HepG2 (cell line): ENCODE results near the gene SPIN1.

ENCODE experiments used
- MLXIP ChIP-seq: sonication (generic); formaldehyde crosslinking; IDR thresholded peaks from 2 replicates; pipeline ENCODE4 v1.9.0; 2021; ENCODE audit warnings: missing genetic modification reagents, borderline replicate concordance
- NPAS2 ChIP-seq: sonication (generic); formaldehyde crosslinking; IDR thresholded peaks from 2 replicates; pipeline ENCODE4 v1.8.0; 2022; ENCODE audit warnings: mild to moderate bottlenecking, missing genetic modification reagents, borderline replicate concordance
- PBX3 ChIP-seq: sonication (generic); formaldehyde crosslinking; IDR thresholded peaks from 2 replicates; pipeline ENCODE4 v1.8.1; 2023; ENCODE audit warnings: missing genetic modification reagents, inconsistent platforms, borderline replicate concordance
- ZBTB34 ChIP-seq: sonication (generic); formaldehyde crosslinking; IDR thresholded peaks from 2 replicates; pipeline ENCODE4 v1.8.0; 2022; ENCODE audit warnings: mild to moderate bottlenecking, missing genetic modification reagents
- ZNF512 ChIP-seq: sonication (generic); formaldehyde crosslinking; IDR thresholded peaks from 2 replicates; pipeline ENCODE4 v1.4.0; 2020; ENCODE audit warnings: mild to moderate bottlenecking, missing genetic modification reagents
- ZNF580 ChIP-seq: IDR thresholded peaks from 2 replicates; pipeline ENCODE4 v1.6.1; 2016; ENCODE audit warnings: low read depth, borderline replicate concordance

GRCh38 chr9:88372103-88372654 is 16.1 kb upstream of the SPIN1 start:
- no peak for TF ChIP-seq ZNF580 (CRISPR knock-in tag)
- TF ChIP-seq MLXIP (CRISPR knock-in tag): no peak
- no peak for TF ChIP-seq ZBTB34 (CRISPR knock-in tag)
- no peak for TF ChIP-seq ZNF512
- no peak for TF ChIP-seq PBX3
- TF ChIP-seq NPAS2 (CRISPR knock-in tag): no peak
